ENCODE measurements around the gene UXS1.

UXS1 gene

GRCh38 chr2:106070181-106070580 is 123.9 kb downstream of the UXS1 start:
- DNase-seq = no peak

- DNase-seq = no peak
Measured at GRCh38 chr2:106068451-106068850, 125.7 kb downstream of the UXS1 start.

GRCh38 chr2:106065983-106066820 is 127.9 kb downstream of the UXS1 start:
- no peak for DNase-seq

DNA sequence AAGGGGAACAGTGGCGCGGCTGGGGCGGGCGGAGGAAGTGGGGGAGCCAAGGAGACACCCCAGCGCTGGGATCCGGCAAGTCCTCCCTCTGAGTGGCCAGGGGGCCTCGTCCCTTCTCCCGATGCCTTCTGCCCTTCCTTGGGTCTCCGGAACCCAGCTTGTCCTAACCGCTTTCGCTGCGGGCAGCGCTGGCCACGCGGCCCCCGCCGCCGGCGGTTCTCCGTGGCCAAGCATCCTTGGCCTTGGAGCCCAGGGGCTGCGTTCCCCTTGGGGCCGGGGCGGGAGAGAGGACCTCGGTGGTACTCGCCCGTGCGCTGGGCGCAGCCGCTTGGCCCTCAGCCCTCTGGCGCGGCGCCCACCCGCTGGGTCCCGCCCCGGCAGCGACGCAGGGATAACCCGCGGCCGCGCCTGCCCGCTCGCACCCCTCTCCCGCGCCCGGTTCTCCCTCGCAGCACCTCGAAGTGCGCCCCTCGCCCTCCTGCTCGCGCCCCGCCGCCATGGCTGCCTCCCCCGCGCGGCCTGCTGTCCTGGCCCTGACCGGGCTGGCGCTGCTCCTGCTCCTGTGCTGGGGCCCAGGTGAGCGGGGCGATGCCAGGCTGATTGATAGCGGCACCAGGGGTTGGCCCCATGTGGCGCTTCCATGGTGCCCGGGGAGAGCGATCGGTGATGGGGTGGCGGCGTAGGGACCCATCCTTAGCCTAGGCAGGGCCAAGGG is 128.7 kb downstream of the UXS1 start:
- no peak for DNase-seq

DNA sequence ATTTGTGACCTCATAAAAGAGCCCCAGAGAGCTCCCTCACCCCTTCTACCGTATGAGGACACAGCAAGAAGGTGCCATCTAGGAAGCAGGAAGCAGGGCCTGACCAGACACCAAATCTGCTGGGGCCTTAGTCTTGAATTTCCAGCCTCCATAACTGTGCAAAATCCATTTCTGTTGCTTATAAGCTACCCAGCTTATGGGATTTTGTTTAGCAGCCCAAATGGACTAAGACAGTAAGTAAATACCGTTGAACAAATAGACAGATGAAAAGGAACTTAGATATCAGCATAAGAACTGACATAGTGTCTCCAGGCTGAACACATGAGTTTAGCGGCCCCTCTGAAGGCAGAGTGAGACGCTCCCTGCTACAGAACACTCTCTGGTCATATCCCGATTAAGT is 130.9 kb downstream of the UXS1 start:
- no peak for DNase-seq

GRCh38 chr2:106062627-106063026 is 131.5 kb downstream of the UXS1 start:
- DNase-seq = no peak

DNA sequence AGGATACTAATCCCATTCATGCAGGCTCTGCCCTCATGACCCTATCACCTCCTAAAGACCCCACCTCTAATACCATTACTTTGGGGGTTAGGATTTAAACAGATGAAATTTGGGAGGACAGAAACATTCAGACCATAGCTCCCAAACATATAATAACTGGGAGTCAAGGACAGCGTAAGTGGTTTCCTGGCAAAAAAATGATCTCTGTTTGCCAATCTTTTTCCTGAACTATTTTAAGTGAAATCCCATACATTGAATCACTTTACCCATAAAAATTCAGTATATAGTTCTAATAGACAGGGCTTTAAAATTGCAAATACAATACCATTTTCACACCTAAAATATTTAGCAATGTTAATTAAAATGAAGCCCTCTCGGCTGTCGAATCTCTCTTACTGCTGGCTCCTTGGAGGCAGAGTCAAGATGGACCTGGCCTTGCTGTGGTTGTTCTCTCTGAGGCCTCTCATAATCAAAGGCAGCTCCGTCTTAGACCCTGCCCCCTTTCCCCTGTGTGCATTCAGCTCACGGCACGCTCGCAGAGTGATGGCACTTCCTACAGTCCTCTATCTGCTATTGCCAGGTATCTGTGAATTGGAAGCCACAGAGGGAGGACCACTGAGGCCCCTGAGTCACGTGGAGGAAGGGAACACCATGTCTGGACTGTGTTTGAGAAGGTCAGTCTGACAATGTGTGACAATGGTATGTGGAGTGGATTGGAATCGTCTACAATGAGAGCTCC is 132.3 kb downstream of the UXS1 start:
- DNase-seq = no peak

DNA sequence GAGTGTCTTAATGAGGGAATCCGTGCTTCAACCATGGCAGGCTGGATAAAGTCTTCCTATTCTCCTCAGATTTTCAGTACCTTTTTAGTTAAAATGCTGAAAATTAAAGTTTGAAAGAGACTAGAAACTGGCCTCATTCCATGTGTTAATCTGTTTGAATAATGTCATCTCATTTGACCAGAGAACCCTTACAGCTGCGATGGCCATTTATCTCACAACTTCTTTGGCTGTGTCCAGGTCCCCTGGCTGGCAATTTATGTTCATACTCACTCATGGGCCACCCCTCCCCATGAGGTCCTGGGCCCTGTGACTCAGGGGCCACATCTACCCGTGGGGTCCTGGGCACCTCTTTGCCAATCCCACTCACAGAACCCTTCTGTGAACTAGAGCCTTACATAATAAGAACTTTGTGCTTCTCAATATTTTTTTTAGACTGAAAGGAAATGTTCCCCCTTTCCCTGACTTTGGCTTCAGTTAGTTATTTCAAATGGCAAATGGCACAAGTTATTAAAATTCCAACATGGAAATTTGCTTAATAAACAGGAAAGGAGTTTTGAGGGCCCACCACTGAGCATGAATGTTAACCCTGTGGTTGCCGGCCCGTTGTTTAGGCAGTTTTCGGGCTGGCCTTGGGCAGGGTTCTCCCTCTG is 134.6 kb downstream of the UXS1 start:
- no peak for DNase-seq

DNA sequence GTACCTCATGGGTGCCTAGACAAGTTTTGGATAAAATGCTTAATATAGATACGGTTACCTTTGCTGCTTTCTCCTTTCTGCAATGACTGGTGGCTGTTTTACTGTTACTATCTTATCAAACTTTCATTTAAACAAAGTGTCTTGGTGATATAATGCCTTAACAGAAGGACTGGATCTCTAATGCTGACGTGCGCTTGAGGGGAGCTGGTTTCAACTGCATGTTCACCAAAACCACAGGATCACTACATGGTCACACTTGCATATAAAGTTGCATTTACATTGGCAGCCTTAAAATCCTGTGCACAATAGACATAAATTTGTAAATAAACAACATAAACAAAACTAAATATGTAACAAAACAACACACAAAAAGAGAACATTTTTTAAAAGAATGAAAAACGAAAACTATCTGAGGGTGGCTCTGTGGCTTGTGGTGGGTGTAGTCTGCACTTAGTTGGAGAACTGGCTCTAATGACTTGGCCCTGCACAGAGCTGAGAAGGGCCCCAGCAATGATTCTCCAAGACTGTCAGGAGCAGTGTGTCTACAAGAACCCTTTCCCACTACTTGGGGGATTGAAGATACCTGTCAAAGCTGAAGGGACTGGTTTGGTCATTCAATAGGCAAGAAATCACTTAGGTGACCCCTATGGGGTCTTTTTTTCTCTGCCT is 135.5 kb downstream of the UXS1 start:
- DNase-seq = no peak

- DNase-seq = no peak
Measured at GRCh38 chr2:106057206-106057605, 136.9 kb downstream of the UXS1 start.

DNA sequence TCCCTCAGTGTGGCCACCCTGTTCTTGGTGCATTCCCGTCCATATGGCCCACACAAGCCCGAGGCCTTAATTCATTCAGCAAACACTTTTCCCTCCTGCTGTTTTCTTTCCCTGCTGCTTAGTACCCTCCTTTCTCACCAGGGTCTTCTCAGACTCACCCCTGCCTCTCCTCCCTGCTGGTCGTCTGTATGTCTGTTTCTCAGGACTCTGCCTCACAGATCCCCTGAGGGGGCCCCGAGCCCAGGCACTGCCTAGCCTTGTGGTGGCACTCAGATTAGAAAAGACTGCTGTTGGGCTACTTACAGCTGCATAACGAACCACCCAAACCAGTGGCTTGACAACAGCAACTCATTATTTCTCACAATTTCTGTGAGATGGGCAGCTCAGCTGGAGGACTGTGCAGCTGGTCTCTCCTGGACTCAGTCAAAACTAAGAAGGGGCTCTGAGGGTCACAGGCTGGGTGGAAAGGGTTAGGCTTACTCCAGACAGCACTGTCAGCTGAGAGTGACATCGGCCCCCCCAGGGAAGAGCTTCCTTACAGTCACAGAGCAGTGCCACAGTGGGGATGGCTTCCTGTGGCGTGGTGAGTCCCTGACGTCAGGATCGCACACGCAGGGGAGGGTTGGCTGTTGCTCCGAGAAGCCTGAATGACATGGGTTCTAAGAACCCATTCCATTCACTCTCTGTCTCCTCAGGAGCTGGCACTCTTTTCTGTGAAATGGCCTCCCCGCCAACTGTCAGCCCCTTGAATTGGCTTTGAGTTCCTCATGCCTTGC is 139.0 kb downstream of the UXS1 start:
- no peak for DNase-seq

DNA sequence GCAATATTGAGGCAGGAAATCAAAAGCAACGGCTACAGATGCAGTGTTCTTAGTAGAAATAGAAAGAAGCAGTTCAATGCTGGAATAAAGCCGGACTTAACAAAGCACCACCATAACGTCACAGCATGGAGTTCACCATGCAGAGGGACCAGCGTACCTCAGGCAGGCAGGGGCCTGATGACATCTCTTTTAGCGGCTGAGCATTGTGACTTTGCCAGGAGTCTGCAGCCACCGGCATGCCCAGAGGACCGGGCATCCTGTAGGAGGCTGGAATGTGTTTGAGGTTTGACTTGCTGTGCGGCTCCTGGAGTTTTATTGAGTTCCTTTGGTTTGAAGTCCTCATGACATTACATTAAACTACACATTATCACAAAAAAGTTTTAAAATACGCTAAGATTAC is 139.8 kb downstream of the UXS1 start:
- no peak for DNase-seq

DNA sequence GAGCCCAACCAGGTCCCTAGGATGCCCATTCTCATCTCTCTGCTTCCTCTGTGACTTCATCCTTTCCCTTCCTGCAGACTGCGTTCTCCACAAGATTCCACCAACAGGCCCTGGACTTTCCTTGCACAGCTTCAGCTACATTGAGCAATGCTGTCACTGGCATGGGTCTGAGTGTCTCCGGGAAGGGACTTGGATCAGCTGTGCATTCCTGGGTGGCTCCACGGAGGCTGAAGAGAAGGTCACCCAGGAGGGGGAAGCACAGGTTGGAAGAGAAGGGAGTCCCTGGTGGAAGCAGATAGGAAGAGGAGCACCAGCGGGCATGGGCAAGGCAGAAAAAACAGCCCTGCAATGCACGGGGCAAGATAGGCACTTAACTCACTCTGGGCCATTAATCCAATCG is 140.5 kb downstream of the UXS1 start:
- DNase-seq = no peak

DNA sequence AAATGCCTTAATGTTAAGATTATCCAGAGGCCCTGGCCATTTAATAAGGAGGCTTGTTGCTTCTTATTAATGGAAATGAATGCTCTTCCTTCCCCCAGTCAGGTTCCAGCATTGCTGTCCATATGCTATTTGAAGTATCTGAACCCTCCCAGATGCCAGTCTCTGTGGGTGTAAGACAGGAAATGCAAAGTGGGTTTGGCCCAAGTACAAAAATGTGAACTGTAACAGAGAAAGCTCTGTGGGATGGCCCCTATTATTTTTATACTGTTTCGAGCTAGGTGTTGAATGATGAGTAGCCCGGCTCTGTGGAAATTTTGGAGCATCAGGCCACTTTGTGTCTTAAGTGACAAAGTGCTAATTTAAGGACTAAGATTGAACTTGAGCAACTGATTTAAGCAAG is 141.0 kb downstream of the UXS1 start:
- DNase-seq = no peak

GRCh38 chr2:106044859-106045258 is 149.2 kb downstream of the UXS1 start:
- DNase-seq = no peak

GRCh38 chr2:106044021-106044420 is 150.1 kb downstream of the UXS1 start:
- no peak for DNase-seq

All from NCI-H2081 treated with DMSO at 0.1 percent for 48 hours (cell line).